Gastrocnemius medialis (tissue), 4 donors: Measurements from ENCODE around the gene PIGX.

Source experiments
- POLR2A ChIP-seq, 2 donors: fragments of 450-650 bp; IDR thresholded peaks; one replicate each; pipeline ENCODE4 v1.6.1; 2017; ENCODE audit warnings: antibody characterized with exemption in 2 of 2, mild to moderate bottlenecking in 2 of 2, moderate library complexity in 2 of 2
- TF ChIP-seq, protein P1 (sequence below), 5 experiments: fragments of 450-650 bp in 3 of 5; fragments of 200-600 bp in 2 of 5; sonication (generic) in 2 of 5; IDR thresholded peaks in 4 of 5; conservative IDR thresholded peaks in 1 of 5; 1 replicate in 4 of 5; 2 replicates in 1 of 5; pipeline ENCODE4 v1.5.1; 2016 to 2019; ENCODE audit warnings: antibody characterized with exemption in 5 of 5, mild to moderate bottlenecking in 3 of 5, moderate library complexity in 3 of 5

DNA sequence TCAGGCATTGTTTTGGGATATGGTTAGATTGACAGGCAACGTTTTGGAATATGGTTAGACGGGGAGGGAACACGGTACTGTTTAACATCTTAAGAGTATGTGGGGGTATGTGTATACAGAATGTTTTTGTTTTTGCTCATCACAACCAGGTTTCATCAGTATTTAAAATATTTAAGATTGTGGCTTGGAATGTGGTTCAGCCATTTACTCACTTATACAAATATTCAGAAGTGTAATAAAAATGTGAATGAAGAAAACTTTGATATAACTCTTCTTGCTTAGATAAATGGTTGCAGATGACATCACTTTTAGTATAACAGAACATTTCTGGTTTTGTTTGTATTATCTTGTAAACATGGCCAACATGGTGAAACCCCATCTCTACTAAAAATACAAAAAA is 23.6 kb downstream of the PIGX start:
- TF ChIP-seq, protein P1, sequence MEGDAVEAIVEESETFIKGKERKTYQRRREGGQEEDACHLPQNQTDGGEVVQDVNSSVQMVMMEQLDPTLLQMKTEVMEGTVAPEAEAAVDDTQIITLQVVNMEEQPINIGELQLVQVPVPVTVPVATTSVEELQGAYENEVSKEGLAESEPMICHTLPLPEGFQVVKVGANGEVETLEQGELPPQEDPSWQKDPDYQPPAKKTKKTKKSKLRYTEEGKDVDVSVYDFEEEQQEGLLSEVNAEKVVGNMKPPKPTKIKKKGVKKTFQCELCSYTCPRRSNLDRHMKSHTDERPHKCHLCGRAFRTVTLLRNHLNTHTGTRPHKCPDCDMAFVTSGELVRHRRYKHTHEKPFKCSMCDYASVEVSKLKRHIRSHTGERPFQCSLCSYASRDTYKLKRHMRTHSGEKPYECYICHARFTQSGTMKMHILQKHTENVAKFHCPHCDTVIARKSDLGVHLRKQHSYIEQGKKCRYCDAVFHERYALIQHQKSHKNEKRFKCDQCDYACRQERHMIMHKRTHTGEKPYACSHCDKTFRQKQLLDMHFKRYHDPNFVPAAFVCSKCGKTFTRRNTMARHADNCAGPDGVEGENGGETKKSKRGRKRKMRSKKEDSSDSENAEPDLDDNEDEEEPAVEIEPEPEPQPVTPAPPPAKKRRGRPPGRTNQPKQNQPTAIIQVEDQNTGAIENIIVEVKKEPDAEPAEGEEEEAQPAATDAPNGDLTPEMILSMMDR (IDR thresholded peaks at IDR 0.05 in 4 of 5, conservative IDR thresholded peaks at IDR 0.05 in 1 of 5), result no peak
- TF ChIP-seq POLR2A (IDR thresholded peaks at IDR 0.05), result no peak
